SK-N-SH (cell line): ENCODE results near the gene TMIGD3. TPM values are rescaled to one million over a fixed set of nuclear protein-coding genes. Genes with fewer than 3 reads are reported as not detected.

ENCODE experiments used
- CTCF ChIA-PET: fragments of 300-600, 350-600 bp; formaldehyde crosslinking; extraction: SDS; loops from one replicate; lab custom pipeline; 2021; lab: Yijun Ruan, JAX
- POLR2A ChIA-PET: fragments of 350-600 bp; sonication (Branson Sonifier 250); formaldehyde crosslinking; extraction: SDS; loops from one replicate; lab custom pipeline; 2020; ENCODE audit warnings: antibody characterized with exemption, inconsistent platforms; lab: Yijun Ruan, JAX
- DNase-seq: peaks from one replicate; pipeline ENCODE4 v3.0.0; 2012
- H2AFZ ChIP-seq: fragments of 200-600 bp; sonication (generic); 2 replicates; pipeline ENCODE4 v1.8.1; 2016; ENCODE audit warnings: antibody characterized with exemption, mild to moderate bottlenecking, low read depth
- H3F3A ChIP-seq: fragments of 200-600 bp; sonication (generic); replicated peaks from 2 replicates; pipeline ENCODE3; 2016; ENCODE audit warnings: antibody characterized with exemption, mild to moderate bottlenecking; ENCODE audit not compliant: insufficient read depth
- H3K27ac ChIP-seq, 2 experiments: fragments of 200-500 bp in 1 of 2; fragments of 200-600 bp in 1 of 2; sonication (Bioruptor generic) in 1 of 2; sonication (generic), shearing (Covaris generic) in 1 of 2; 2 replicates each; pipeline versions ENCODE4 v1.5.1 to v1.6.1; 2014 to 2016; ENCODE audit warnings: low read depth in 2 of 2, inconsistent platforms in 1 of 2, low read length in 1 of 2, mild to moderate bottlenecking in 1 of 2, mixed read lengths in 1 of 2
- H3K27me3 ChIP-seq: fragments of 200-600 bp; sonication (generic), shearing (Covaris generic); 2 replicates; pipeline ENCODE4 v1.6.1; 2016; ENCODE audit warnings: mixed run types; ENCODE audit not compliant: insufficient read depth
- H3K36me3 ChIP-seq, 2 experiments: fragments of 200-500 bp in 1 of 2; fragments of 200-600 bp in 1 of 2; sonication (Bioruptor generic) in 1 of 2; sonication (generic) in 1 of 2; replicated peaks in 1 of 2; 2 replicates each; pipeline versions ENCODE3 to v1.5.1; 2014 to 2016; ENCODE audit warnings: low read length in 1 of 2, mild to moderate bottlenecking in 1 of 2; ENCODE audit not compliant: insufficient read depth in 2 of 2, control insufficient read depth in 1 of 2
- H3K4me1 ChIP-seq, 2 experiments: fragments of 200-500 bp in 1 of 2; fragments of 200-600 bp in 1 of 2; sonication (Bioruptor generic) in 1 of 2; sonication (generic), shearing (Covaris generic) in 1 of 2; 2 replicates each; pipeline versions ENCODE4 v1.5.1 to v1.6.1; 2014 to 2016; ENCODE audit warnings: low read depth in 1 of 2, low read length in 1 of 2, mixed run types in 1 of 2; ENCODE audit not compliant: insufficient read depth in 2 of 2, control insufficient read depth in 1 of 2
- H3K4me2 ChIP-seq: fragments of 200-600 bp; sonication (generic), shearing (Covaris generic); 2 replicates; pipeline ENCODE4 v1.6.1; 2017; ENCODE audit warnings: mixed run types
- H3K4me3 ChIP-seq, 2 experiments: fragments of 200-500 bp in 1 of 2; fragments of 200-600 bp in 1 of 2; sonication (Bioruptor generic) in 1 of 2; sonication (generic), shearing (Covaris generic) in 1 of 2; 2 replicates each; pipeline versions ENCODE4 v1.5.1 to v1.8.1; 2014 to 2016; ENCODE audit warnings: low read depth in 2 of 2, inconsistent platforms in 1 of 2, low read length in 1 of 2, mild to moderate bottlenecking in 1 of 2, mixed read lengths in 1 of 2, moderate library complexity in 1 of 2
- H3K79me2 ChIP-seq: fragments of 200-600 bp; sonication (generic); 2 replicates; pipeline ENCODE4 v1.8.1; 2017; ENCODE audit warnings: mild to moderate bottlenecking; ENCODE audit not compliant: insufficient read depth
- H3K9ac ChIP-seq: fragments of 200-600 bp; sonication (generic); 2 replicates; pipeline ENCODE4 v1.6.1; 2017; ENCODE audit warnings: mixed run types
- H3K9me2 ChIP-seq: fragments of 200-600 bp; sonication (generic); 2 replicates; pipeline ENCODE4 v1.6.1; 2017; ENCODE audit warnings: mixed run types
- H3K9me3 ChIP-seq: fragments of 200-600 bp; sonication (generic); 2 replicates; pipeline ENCODE4 v1.6.1; 2017; ENCODE audit warnings: mixed run types, mild to moderate bottlenecking, moderate library complexity
- H4K20me1 ChIP-seq: fragments of 200-600 bp; sonication (generic); 2 replicates; pipeline ENCODE4 v1.6.1; 2017; ENCODE audit warnings: mild to moderate bottlenecking, mixed run types; ENCODE audit not compliant: insufficient read depth
- EZH2phosphoT487 ChIP-seq: fragments of 200-600 bp; sonication (generic); IDR thresholded peaks from 2 replicates; pipeline ENCODE4 v1.6.1; 2017; ENCODE audit warnings: low read depth, mixed run types, mild to moderate bottlenecking, antibody characterized with exemption, moderate library complexity, borderline replicate concordance
- FOSL2 ChIP-seq: IDR thresholded peaks from 2 replicates; pipeline ENCODE4 v1.4.0; 2012; ENCODE audit warnings: low read depth, mild to moderate bottlenecking, moderate library complexity, borderline replicate concordance
- FOXJ3 ChIP-seq: sonication (generic); formaldehyde crosslinking; IDR thresholded peaks from 2 replicates; pipeline ENCODE4 v1.5.1; 2020; ENCODE audit warnings: mild to moderate bottlenecking, missing genetic modification reagents
- GATA2 ChIP-seq: sonication (generic); formaldehyde crosslinking; IDR thresholded peaks from 2 replicates; pipeline ENCODE4 v1.5.0; 2020; ENCODE audit warnings: mild to moderate bottlenecking, missing genetic modification reagents
- JUND ChIP-seq: IDR thresholded peaks from 2 replicates; pipeline ENCODE4 v1.4.0; 2012
- MEF2A ChIP-seq: IDR thresholded peaks from 2 replicates; pipeline ENCODE4 v1.4.0; 2012; ENCODE audit warnings: low read depth, borderline replicate concordance
- MXI1 ChIP-seq: IDR thresholded peaks from 2 replicates; pipeline ENCODE4 v1.6.1; 2012; ENCODE audit warnings: mild to moderate bottlenecking, low read depth, low read length, improper control_type of control experiment
- NFIC ChIP-seq: IDR thresholded peaks from 2 replicates; pipeline ENCODE4 v1.4.0; 2012; ENCODE audit warnings: borderline replicate concordance
- NRF1 ChIP-seq: IDR thresholded peaks from 2 replicates; pipeline ENCODE4 v1.6.1; 2012; ENCODE audit warnings: low read depth, mild to moderate bottlenecking, low read length
- RAD21 ChIP-seq: IDR thresholded peaks from 2 replicates; pipeline ENCODE4 v1.6.1; 2012; ENCODE audit warnings: mild to moderate bottlenecking, low read length
- RXRA ChIP-seq: IDR thresholded peaks from 2 replicates; pipeline ENCODE4 v1.4.0; 2012; ENCODE audit warnings: low read depth, mild to moderate bottlenecking, borderline replicate concordance
- SMC3 ChIP-seq: IDR thresholded peaks from 2 replicates; pipeline ENCODE4 v1.6.1; 2012; ENCODE audit warnings: low read depth, low read length, improper control_type of control experiment
- TAF1 ChIP-seq: IDR thresholded peaks from 2 replicates; pipeline ENCODE4 v1.6.1; 2012; ENCODE audit warnings: low read depth, mild to moderate bottlenecking, low read length, moderate library complexity, borderline replicate concordance
- TCF12 ChIP-seq: IDR thresholded peaks from 2 replicates; pipeline ENCODE4 v1.4.0; 2012
- TEAD4 ChIP-seq: IDR thresholded peaks from 2 replicates; pipeline ENCODE4 v1.4.0; 2012; ENCODE audit warnings: mild to moderate bottlenecking, borderline replicate concordance; ENCODE audit not compliant: insufficient read depth
- WGBS: methylation state at CpG from one replicate; pipeline ENCODE4 v1.1.6; 2017; ENCODE audit warnings: low lambda C conversion rate; 5-methylcytosine and 5-hydroxymethylcytosine counted together
- polyA plus RNA-seq, 3 experiments: library from polyadenylated mRNA; depleted of rRNA; stranded (reverse); fragments of >200 nt; gene quantifications; 2 replicates each; pipeline ENCODE4 v1.2.3, GENCODE V29; 2012
- TF ChIP-seq, protein P1 (sequence below): IDR thresholded peaks from 2 replicates; pipeline ENCODE4; 2012
- TF ChIP-seq, protein P2 (sequence below): IDR thresholded peaks from 2 replicates; pipeline ENCODE4 v1.4.0; 2012; ENCODE audit warnings: low read depth, borderline replicate concordance
- TF ChIP-seq, protein P3 (sequence below): IDR thresholded peaks from 2 replicates; pipeline ENCODE4 v1.4.0; 2012; ENCODE audit warnings: low read depth, borderline replicate concordance
- TF ChIP-seq, protein P4 (sequence below): fragments of 150-350 bp; IDR thresholded peaks from 2 replicates; pipeline ENCODE4 v1.6.1; 2017; ENCODE audit warnings: antibody characterized with exemption, low read length, low read depth, borderline replicate concordance
- TF ChIP-seq, protein P5 (sequence below): IDR thresholded peaks from 2 replicates; pipeline ENCODE4 v1.4.0; 2012; ENCODE audit warnings: low read depth

TMIGD3 gene
- polyA plus RNA-seq, 1 of the 3 experiments (the other 2 are of a cell fraction), result not detected

- no peak overlapping the region for H2AFZ ChIP-seq
- H4K20me1 ChIP-seq, result no peaks in the 10 kb centered on the region
- H3K27ac ChIP-seq, result no peak overlapping the region
- H3K36me3 ChIP-seq, result no peaks in the 10 kb centered on the region
- no peak overlapping the region for H3K9ac ChIP-seq
- WGBS, result 53% methylated on average over 5 of the region's 7 CpGs
- H3F3A ChIP-seq, result no peaks in the 10 kb centered on the region
- H3K4me1 ChIP-seq, result no peaks in the 10 kb centered on the region
- ChIA-PET POLR2A (no interaction called here), CTCF (interaction anchor here (0.9 to 2.3 kb wide), 2 partner anchors 17 to 278 kb away, joined by 3 to 12 read pairs; no protein-coding TSS in a partner anchor)
- DNase-seq, result no peak
- no peaks in the 10 kb centered on the region for H3K9me2 ChIP-seq
- no peaks in the 10 kb centered on the region for H3K9me3 ChIP-seq
- H3K4me2 ChIP-seq, result no peak overlapping the region
- TF ChIP-seq TEAD4 (no peak), EZH2phosphoT487 (no peak), MEF2A (no peak), NFIC (no peak), MXI1 (no peak), NRF1 (no peak), TCF12 (no peak), TAF1 (no peak)
- TF ChIP-seq, protein P1, sequence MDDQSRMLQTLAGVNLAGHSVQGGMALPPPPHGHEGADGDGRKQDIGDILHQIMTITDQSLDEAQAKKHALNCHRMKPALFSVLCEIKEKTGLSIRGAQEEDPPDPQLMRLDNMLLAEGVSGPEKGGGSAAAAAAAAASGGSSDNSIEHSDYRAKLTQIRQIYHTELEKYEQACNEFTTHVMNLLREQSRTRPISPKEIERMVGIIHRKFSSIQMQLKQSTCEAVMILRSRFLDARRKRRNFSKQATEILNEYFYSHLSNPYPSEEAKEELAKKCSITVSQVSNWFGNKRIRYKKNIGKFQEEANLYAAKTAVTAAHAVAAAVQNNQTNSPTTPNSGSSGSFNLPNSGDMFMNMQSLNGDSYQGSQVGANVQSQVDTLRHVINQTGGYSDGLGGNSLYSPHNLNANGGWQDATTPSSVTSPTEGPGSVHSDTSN, result no peak
- TF ChIP-seq, protein P2, sequence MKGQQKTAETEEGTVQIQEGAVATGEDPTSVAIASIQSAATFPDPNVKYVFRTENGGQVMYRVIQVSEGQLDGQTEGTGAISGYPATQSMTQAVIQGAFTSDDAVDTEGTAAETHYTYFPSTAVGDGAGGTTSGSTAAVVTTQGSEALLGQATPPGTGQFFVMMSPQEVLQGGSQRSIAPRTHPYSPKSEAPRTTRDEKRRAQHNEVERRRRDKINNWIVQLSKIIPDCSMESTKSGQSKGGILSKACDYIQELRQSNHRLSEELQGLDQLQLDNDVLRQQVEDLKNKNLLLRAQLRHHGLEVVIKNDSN, result no peak
- no peaks in the 10 kb centered on the region for H3K27me3 ChIP-seq
- no peak overlapping the region for H3K4me3 ChIP-seq
- H3K79me2 ChIP-seq, result no peaks in the 10 kb centered on the region
These were observed 12.4 kb downstream of the TMIGD3 start for GRCh38 chr1:111491070-111491469.

DNA sequence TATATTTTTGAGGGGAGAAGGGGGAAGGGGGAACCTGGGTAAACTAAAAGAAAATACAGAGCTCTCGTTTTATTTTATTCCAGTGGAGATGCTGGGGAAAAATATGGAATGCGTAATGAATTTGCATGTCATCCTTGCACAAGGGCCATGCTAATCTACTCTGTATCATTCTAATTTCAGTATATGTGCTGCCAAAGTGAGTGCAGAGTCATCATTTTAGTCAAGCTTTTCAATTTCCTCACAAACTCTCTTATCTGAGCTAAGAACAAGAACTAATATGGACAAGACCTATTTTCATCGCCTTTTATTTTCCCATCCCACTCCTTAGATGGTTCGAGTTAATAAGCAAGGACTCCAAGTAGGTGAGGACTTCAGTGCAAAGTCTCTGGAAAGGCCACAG, 13.2 kb downstream of the TMIGD3 start:
- Histone ChIP-seq H4K20me1 (no peaks in the 10 kb centered on the region), H3K27me3 (no peaks in the 10 kb centered on the region), H3K4me3 (no peak overlapping the region), H3K4me2 (no peak overlapping the region), H3K4me1 (no peaks in the 10 kb centered on the region), H3K27ac (no peak overlapping the region), H2AFZ (no peak overlapping the region), H3K36me3 (no peaks in the 10 kb centered on the region), H3F3A (no peaks in the 10 kb centered on the region), H3K79me2 (no peaks in the 10 kb centered on the region), H3K9ac (no peak overlapping the region), H3K9me2 (no peaks in the 10 kb centered on the region), H3K9me3 (no peaks in the 10 kb centered on the region)
- POLR2A ChIA-PET, result no interaction called here
- 48% methylated on average over 4 of the region's 4 CpGs for WGBS
- CTCF ChIA-PET, result interaction anchor here (0.7 to 2.3 kb wide), 3 partner anchors 18 to 279 kb away, joined by 3 to 12 read pairs (median 3); no protein-coding TSS in a partner anchor
- no peak for DNase-seq
- TF ChIP-seq TCF12 (no peak), RXRA (no peak), RAD21 (no peak), MEF2A (no peak), TAF1 (no peak), SMC3 (no peak), JUND (no peak), EZH2phosphoT487 (no peak), GATA2 (CRISPR knock-in tag) (no peak), FOXJ3 (CRISPR knock-in tag) (no peak), FOSL2 (no peak)
- TF ChIP-seq, protein P3, sequence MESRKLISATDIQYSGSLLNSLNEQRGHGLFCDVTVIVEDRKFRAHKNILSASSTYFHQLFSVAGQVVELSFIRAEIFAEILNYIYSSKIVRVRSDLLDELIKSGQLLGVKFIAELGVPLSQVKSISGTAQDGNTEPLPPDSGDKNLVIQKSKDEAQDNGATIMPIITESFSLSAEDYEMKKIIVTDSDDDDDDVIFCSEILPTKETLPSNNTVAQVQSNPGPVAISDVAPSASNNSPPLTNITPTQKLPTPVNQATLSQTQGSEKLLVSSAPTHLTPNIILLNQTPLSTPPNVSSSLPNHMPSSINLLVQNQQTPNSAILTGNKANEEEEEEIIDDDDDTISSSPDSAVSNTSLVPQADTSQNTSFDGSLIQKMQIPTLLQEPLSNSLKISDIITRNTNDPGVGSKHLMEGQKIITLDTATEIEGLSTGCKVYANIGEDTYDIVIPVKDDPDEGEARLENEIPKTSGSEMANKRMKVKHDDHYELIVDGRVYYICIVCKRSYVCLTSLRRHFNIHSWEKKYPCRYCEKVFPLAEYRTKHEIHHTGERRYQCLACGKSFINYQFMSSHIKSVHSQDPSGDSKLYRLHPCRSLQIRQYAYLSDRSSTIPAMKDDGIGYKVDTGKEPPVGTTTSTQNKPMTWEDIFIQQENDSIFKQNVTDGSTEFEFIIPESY, result no peak
- TF ChIP-seq, protein P4, sequence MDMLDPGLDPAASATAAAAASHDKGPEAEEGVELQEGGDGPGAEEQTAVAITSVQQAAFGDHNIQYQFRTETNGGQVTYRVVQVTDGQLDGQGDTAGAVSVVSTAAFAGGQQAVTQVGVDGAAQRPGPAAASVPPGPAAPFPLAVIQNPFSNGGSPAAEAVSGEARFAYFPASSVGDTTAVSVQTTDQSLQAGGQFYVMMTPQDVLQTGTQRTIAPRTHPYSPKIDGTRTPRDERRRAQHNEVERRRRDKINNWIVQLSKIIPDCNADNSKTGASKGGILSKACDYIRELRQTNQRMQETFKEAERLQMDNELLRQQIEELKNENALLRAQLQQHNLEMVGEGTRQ, result no peak
- TF ChIP-seq, protein P2, result no peak
- TF ChIP-seq, protein P5, sequence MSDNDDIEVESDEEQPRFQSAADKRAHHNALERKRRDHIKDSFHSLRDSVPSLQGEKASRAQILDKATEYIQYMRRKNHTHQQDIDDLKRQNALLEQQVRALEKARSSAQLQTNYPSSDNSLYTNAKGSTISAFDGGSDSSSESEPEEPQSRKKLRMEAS, result no peak
